ENCODE results near the gene EBF3. TPM values are rescaled to one million over a fixed set of nuclear protein-coding genes. Genes with fewer than 3 reads are reported as not detected.

EBF3 gene
- total RNA-seq, 4 donors from 2014 or later, result 0.42 to 2.9 (median 1.3) TPM

DNA sequence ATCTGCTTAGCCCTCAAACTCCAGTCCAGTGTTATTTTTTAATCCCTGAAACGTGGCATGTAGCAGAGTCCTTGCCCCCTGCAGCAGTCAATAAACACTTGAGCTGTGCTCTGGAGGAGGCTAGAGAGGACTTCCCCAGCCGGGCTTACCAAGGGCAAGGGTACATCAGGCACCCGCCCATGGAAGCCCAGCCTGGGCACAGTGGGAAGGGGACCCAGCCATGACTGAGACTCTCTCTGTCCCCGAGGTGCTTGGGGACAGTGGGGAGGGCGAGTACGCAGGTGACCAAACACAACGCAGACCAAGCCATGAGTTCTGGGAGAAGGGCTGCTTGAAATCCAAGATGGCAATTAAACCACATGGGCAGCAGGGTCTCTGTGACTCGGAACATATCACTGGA, 45.2 kb downstream of the EBF3 start:
- intact Hi-C loops (cut with DNase I), result no loop called here
- DNase-seq, result no peak
- H3K27me3 ChIP-seq, result no peaks in the 10 kb centered on the region
- H3K4me3 ChIP-seq, result no peak overlapping the region
- H3K4me1 ChIP-seq, result no peaks in the 10 kb centered on the region
- no peak overlapping the region for H3K27ac ChIP-seq
- 75% methylated on average over 6 of the region's 8 CpGs; no CpG with 5 or more reads in 1 of the 2 donors for WGBS, 2 donors
- no peaks in the 10 kb centered on the region for H3K36me3 ChIP-seq
- no peaks in the 10 kb centered on the region for H3K9me3 ChIP-seq
- TF ChIP-seq, protein P1, sequence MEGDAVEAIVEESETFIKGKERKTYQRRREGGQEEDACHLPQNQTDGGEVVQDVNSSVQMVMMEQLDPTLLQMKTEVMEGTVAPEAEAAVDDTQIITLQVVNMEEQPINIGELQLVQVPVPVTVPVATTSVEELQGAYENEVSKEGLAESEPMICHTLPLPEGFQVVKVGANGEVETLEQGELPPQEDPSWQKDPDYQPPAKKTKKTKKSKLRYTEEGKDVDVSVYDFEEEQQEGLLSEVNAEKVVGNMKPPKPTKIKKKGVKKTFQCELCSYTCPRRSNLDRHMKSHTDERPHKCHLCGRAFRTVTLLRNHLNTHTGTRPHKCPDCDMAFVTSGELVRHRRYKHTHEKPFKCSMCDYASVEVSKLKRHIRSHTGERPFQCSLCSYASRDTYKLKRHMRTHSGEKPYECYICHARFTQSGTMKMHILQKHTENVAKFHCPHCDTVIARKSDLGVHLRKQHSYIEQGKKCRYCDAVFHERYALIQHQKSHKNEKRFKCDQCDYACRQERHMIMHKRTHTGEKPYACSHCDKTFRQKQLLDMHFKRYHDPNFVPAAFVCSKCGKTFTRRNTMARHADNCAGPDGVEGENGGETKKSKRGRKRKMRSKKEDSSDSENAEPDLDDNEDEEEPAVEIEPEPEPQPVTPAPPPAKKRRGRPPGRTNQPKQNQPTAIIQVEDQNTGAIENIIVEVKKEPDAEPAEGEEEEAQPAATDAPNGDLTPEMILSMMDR (IDR thresholded peaks at IDR 0.05), result no peak
- TF ChIP-seq POLR2A (IDR thresholded peaks at IDR 0.05), result no peak

- 82 to 85% methylated on average over 6 to 9 of the region's 9 CpGs for WGBS, 2 donors
- Histone ChIP-seq H3K36me3 (no peaks in the 10 kb centered on the region), H3K4me3 (no peak overlapping the region), H3K9me3 (no peaks in the 10 kb centered on the region), H3K27me3 (no peaks in the 10 kb centered on the region), H3K4me1 (no peaks in the 10 kb centered on the region), H3K27ac (no peak overlapping the region)
- intact Hi-C loops (cut with DNase I), result no loop called here
- no peak for DNase-seq
- TF ChIP-seq, protein P1 (IDR thresholded peaks at IDR 0.05), result no peak
- no peak for TF ChIP-seq POLR2A (IDR thresholded peaks at IDR 0.05)
Measured at GRCh38 chr10:129918401-129918800, 45.7 kb downstream of the EBF3 start.

DNA sequence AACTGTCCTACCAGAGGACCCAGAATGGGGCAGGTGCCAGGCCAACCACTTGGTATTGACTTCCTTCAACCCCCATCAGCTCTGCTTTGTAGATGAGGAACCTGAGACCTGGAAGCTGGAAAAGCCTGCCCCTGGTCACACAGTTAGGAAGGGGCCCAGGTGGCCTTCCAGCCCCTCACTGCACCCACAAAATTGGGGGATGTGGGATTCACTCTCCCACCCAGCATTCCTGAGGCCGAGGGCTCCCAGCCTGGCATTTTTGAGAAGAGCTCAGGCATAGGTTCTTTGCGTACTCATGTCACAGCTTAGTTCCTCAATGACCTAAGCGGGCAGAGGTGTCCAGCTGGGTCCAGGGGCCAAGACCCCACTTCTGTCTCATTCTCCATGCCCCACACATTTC, 46.1 kb downstream of the EBF3 start:
- H3K27ac ChIP-seq, result no peak overlapping the region
- no peak for TF ChIP-seq POLR2A (IDR thresholded peaks at IDR 0.05)
- TF ChIP-seq, protein P1 (IDR thresholded peaks at IDR 0.05), result no peak
- no peaks in the 10 kb centered on the region for H3K4me1 ChIP-seq
- no peak for DNase-seq
- no peak overlapping the region for H3K4me3 ChIP-seq
- no peaks in the 10 kb centered on the region for H3K36me3 ChIP-seq
- intact Hi-C loops (cut with DNase I), result no loop called here
- no peaks in the 10 kb centered on the region for H3K27me3 ChIP-seq
- H3K9me3 ChIP-seq, result no peaks in the 10 kb centered on the region
- 100% methylated on average over 2 of the region's 3 CpGs; no CpG with 5 or more reads in 1 of the 2 donors for WGBS, 2 donors

GRCh38 chr10:129916506-129916995, 47.5 kb downstream of the EBF3 start:
- TF ChIP-seq, protein P1 (IDR thresholded peaks at IDR 0.05), result no peak
- TF ChIP-seq POLR2A (IDR thresholded peaks at IDR 0.05), result no peak

DNA sequence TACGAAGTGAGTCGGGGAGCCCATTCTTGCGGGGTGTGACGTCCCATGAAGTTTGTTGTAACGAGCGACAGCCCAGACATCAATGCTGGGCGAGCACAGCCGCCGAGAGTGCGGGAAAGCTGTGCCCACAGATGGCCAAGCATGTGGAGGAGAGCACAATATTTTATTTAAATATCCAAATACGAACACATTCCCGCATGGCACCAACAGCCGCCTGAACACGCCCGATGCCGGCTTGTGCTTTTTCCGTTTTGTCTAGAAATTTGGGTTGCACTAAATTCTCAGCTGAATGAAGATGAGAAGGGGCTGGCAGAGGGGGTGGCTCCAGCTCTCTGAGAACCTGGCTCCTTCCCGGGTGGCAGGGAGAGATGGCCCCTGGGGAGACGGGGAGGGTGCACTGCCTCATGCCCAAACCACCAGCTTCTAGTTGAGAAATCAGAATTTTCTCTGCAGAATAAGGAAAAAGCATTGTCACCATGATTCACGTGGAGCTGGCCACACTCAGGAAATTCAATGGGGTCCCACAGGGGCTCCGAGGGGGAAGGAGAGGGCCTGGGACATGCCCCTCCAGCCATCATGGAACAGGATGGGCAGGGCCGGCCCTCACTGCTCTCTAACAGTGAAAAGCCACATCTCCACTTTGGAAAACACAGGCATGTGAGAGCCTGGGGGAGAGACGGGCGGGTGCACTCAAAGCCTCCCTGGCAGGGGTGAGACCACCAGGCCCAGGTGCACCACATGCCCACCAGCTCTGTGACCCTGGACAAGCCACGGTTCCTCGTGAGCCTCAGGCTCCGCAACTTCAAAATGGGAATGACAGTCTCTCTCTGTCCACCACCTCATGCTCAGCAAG, 48.3 kb downstream of the EBF3 start:
- Histone ChIP-seq H3K4me3 (no peak overlapping the region), H3K27me3 (no peaks in the 10 kb centered on the region), H3K27ac (no peak overlapping the region), H3K9me3 (no peaks in the 10 kb centered on the region), H3K4me1 (no peaks in the 10 kb centered on the region), H3K36me3 (no peaks in the 10 kb centered on the region)
- intact Hi-C loops (cut with DNase I), result no loop called here
- 80 to 95% methylated on average over 16 to 21 of the region's 27 CpGs for WGBS, 2 donors
- DNase-seq, result no peak
- TF ChIP-seq, protein P1 (IDR thresholded peaks at IDR 0.05), result no peak
- TF ChIP-seq POLR2A (IDR thresholded peaks at IDR 0.05), result no peak

More at GRCh38 chr10:129916506-129916995, 47.5 kb downstream of the EBF3 start:
- Histone ChIP-seq H3K27ac (no peak overlapping the region), H3K4me3 (no peak overlapping the region), H3K27me3 (no peaks in the 10 kb centered on the region), H3K4me1 (no peaks in the 10 kb centered on the region), H3K36me3 (no peaks in the 10 kb centered on the region), H3K9me3 (no peaks in the 10 kb centered on the region)
- WGBS, 2 donors, result 89 to 90% methylated on average over 2 to 3 of the region's 7 CpGs
- intact Hi-C loops (cut with DNase I), result no loop called here
- no peak for DNase-seq
